ENCODE measurements around the gene GARIN5B.
"Not testable (repeated sequence)": the region's sequence is repeated elsewhere in the genome, so short reads cannot be mapped to it uniquely, and the experiment has no call there.

Gene GARIN5B

DNA sequence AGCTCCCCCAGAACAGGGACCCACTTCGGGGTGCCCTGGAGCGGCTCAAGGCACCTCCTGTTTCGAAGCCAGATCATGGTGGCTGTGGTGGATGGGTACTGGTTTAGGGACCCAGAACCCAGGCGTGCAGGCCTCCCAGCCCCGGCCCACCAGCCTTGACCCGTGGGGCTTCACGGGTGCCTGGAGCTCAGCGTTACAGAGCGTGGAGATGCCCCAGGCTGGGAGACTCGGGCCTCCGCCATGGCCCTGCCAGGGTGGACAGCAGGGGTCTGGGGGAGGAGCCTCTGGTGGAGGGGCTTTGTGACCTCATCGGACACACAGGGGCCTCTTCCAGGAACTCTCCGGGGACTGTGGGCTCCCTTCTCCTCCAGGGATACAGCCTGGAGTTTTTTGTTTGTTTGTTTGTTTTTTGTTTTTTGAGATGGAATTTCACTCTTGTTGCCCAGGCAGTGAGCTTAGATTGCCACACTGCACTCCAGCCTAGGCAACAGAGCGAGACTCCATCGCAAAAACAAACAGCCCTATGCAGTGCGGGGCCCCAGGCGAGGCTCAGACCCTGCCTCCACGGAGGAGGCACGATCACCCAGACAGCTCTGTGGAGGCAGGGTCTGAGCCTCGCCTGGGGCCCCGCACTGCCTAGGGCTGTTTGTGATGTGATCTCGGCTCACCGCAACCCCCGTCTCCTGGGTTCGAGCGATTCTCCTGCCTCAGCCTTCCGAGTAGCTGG lies at the start of gene GARIN5B:
TSS of gene GARIN5B (minus strand) at position 271 of the 727 bp plus-strand sequence. CDS start at position 77, 194 bp downstream.
- no peak for DNase-seq

GRCh38 chr19:55410168-55410567 lies 47.1 kb upstream of the GARIN5B start:
- no peak for DNase-seq

DNA sequence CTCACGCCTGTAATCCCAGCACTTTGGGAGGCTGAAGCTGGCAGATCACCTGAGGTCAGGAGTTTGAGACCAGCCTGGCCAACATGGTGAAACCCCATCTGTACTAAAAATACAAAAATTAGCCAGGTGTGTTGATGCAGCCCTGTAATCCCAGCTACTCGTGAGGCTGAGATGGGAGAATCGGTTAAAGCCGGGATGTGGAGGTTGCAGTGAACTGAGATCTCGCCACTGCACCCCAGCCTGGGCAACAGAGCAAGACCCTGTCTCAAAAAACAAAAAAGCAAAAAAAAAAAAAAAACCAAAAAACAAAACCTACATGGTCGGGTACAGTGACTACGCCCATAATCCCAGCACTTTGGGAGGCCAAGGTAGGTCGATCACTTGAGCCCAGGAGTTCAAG lies 46.1 kb upstream of the GARIN5B start:
- not testable (repeated sequence) for DNase-seq

- DNase-seq, result no peak
Measured at GRCh38 chr19:55408533-55408872, 45.4 kb upstream of the GARIN5B start.

DNA sequence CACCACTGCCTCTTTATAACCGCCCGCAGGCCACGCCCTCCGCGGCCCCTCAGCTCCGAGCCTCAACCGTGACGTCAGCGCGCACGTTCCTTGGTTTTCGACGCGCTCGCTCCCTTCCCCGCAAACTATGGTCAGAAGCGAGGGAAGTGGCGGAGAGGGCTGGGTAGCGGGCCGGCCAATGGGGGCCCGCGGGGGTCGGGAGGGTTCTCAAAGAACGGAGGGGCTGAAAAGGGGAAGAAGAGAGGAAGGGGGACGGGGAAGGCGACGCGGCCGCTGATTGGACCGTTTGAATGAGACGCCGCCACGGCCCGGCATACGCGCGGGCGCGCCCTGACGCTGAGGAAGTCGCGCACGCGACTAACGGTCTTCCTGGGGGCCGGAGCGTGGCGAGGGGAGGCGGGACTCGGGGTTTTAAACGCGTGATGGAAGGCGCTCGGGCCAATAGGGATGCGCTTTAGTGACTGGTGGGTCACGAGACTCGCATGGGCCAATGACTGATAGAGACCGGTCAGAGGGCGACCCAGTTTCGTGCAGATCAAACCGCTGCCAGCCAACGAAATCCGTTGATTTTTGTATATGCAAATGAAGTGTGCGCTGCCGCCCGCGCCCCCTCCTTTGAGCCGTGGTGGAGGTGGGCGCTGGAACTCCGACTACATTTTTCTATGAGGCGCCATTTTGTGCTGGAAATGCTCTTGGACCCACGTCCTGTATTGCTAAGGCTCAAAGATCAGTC lies 44.9 kb upstream of the GARIN5B start:
- peak; percentile 91 for DNase-seq

GRCh38 chr19:55407550-55407799 lies 44.4 kb upstream of the GARIN5B start, which contains the start of gene UBE2S:
Gene UBE2S (minus strand): TSS chr19:55407788. CDS start chr19:55407589, 199 bp downstream.
- not testable (repeated sequence) for DNase-seq

DNA sequence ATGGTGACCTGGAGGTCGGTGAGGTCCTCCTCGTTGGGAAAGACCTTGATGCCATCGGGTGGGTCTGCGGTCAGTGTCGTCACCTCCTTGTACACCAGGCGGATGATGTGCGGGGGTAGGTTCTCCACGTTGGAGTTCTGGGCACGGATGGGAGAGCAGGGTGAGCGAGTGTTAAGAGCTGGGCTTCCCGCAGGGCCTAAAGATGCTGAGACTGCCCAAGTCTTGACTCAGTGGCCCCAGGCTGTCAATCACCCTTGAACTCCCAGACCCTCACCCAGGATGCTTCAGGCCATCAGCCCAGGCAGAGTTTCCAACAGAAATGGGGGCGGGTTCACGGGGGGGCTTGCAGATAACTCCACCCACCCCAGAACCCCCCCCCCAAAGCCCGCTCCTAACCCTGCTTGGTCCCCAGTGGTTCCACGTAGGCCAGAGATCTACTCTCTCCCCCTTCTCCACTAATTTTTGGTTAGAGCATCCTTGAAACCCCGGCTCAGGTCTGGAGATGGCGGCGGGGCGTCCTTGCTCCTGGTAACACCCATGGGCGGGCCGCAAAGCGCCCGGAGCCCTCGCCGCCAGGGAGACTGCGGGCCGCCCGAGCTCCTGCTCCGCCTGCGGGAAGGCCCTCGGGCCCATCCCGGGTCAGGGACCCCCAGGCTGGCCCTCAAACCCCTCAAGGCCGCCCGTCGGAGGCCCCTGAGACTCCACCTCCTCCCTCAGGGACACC lies 43.9 kb upstream of the GARIN5B start:
- no peak for DNase-seq

GRCh38 chr19:55406091-55406825 lies 43.2 kb upstream of the GARIN5B start:
- DNase-seq, result no peak

GRCh38 chr19:55405638-55406037 lies 42.6 kb upstream of the GARIN5B start:
- no peak for DNase-seq

GRCh38 chr19:55402509-55402908 lies 39.4 kb upstream of the GARIN5B start:
- no peak for DNase-seq

DNA sequence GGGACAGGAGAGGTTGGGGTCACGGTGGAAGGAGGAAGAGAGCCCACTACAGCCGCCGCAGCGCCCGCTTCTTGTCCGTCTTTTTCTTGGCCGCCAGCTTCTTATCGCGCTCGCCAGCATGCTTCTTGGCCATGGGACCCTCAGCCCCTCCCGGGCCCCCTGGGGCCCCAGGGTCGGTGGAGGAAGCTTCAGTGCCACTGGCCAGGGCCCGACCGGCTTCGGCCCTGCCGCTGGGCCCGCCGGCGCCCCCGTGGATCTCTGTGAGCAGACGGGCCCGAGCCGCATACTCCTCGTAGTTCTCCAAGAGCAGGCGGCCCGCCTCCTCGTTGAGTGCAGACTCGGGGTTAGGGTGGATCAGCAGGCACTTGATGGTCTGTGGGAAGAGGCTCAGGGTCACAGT lies 38.3 kb upstream of the GARIN5B start:
- not testable (repeated sequence) for DNase-seq

DNA sequence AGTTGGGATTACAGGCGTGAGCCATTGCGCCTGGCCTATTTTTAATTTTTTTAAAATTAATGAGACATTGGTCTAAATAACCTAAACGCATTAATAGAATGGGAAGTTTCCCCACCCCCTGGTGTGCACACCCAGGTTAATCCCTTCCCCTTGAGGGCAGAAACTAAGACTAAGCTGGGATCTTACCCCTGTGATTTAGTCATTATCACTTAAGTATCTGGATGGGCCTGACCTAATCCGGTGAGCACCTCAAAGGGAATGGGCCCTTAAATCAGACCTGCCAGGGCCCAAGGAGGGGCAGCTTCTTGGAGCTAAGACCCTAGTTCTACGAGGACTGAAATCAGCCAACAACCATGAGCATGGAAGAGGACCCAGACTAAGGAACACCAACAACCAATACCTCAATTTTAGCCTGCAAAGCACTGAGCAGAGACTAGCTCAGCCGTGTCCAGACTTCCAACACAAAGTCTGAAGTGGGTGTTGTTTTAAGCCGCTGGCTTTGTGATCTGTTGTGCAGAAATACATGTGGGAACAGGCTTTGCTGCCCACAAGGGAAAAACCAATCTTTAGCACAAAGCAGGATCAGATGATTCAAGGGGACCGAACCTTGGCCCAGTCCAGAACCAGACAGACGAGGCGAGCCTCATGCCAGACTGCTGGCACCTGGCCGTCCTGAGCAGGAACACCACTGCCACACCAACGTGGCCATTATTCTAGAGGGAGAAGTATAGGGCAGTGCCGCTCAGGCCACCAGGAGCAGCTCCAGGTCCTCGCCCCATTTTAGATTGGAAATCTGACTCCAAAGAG lies 37.4 kb upstream of the GARIN5B start:
- DNase-seq, result no peak

- no peak for DNase-seq
Measured at GRCh38 chr19:55398200-55398925, 35.3 kb upstream of the GARIN5B start.

GRCh38 chr19:55392820-55393761 lies 30.0 kb upstream of the GARIN5B start:
- no peak for DNase-seq

GRCh38 chr19:55391702-55392615 lies 28.9 kb upstream of the GARIN5B start:
- no peak for DNase-seq

DNA sequence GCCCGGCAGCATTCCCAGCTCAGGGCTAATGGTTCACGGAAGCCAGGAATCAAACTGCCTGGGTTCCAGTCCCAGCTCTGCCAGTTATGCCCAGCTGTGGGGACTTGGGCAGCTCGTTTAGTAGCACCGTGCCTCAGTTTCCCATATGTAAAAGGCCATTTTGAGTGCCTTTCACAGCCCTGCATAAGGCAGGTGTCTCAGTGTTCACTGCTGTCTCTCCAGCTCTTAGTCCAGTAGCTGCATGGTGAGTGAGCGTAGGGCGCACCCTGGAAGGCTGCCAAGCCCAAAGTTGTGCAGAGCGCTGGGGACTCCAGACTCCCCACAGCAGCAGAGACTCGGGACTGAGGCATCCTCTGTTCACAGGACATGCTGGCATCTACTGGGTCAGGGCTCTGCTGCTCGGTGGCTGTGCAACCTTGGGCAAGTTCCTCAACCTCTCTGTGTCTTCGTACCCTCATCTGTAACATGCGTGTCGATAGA lies 28.2 kb upstream of the GARIN5B start:
- DNase-seq, result no peak

DNA sequence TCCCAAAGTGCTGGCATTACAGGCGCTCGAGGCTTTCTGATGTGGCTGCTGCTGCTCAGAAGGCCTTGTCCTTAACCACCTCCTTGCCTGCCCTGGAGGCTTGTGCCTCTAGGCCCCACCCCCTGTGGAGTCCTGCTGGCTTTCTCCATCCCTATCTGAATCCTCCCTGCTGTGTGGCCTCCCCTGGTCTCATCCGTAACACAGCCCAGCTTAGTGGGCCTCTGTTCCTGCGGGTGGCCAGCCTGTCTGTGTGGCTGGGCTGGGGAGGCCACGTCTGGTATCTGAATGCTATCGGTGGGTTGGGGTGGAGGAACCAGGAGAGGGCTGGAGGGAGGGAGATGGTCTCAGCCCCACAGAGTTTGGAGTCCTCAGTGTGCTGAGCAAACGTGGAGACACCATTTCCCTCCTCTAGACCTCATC lies 27.4 kb upstream of the GARIN5B start:
- DNase-seq, result no peak

DNA sequence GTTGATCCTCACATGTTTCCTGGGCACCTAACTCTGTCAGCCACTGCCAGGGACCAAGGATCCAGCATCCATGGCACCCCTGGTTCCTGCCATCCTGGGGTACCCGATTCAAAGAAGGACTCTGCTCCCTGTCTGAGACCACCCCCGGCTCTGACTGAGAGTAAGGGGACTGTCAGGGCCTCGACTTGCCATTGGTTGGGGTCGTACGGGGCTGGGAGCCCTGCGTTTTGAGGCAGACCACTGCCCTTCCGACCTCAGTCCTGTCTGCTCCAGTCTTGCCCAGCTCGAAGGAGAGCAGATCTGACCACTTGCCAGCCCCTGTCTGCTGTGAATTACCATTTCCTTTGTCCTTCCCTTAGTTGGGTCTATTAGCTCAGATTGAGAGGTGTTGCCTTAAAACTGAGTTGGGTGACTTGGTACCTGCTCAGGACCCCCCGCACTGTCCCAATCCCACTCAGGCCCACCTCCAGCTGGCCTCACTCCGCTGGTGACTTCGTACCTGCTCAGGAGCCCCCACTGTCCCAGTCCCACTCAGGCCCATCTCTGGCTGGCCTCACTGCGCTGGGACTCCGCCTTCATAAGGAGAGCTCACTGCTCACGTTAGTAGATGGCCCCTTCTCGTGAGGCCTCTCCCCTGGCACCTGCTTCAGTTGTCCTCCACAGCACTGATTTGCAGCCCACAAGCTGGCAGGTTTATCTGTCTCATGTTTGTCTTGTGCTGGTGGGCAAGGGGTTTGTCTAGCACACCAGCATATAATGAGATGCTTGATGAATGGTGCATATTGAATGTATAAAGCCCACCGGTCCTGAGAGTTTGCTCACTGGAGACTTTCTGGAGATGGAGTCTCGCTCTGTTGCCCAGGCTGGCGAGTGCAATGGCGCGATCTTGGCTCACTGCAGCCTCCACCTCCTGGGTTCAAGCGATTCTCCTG lies 26.6 kb upstream of the GARIN5B start:
- DNase-seq, result no peak
